GM18526 (cell line): Measurements from ENCODE around the gene SLC43A2.

Experiments
- POLR2A ChIP-seq: IDR thresholded peaks from 3 replicates; pipeline ENCODE4 v1.6.1; 2011; ENCODE audit not compliant: insufficient read length; ENCODE audit errors: extremely low read depth

SLC43A2 gene

GRCh38 chr17:1584167-1584566 lies 44.5 kb downstream of the SLC43A2 start:
- no peak for TF ChIP-seq POLR2A

DNA sequence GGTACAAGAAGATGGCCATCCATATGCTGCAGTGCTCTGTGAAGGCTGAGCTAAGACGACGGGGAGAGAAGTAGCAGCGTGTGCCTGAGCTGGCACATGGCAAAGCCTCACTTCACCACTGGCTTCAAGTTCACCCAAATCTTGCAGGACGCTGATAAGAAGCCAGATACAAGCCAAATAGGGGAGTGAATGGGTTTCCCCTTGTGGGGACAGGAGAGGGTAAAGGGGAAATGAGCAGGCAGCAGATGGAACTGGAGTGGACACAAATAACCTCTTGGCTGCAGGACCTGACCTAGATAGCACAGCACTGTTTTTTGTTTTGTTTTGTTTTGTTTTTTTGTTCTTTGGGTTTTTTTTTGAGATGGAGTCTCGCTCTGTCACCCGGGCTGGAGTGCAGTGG lies 45.1 kb downstream of the SLC43A2 start:
- TF ChIP-seq POLR2A: no peak

- no peak for TF ChIP-seq POLR2A
Observed at GRCh38 chr17:1582374-1582773, 46.3 kb downstream of the SLC43A2 start.

- TF ChIP-seq POLR2A: no peak
Observed at GRCh38 chr17:1580979-1581676, 47.5 kb downstream of the SLC43A2 start.

DNA sequence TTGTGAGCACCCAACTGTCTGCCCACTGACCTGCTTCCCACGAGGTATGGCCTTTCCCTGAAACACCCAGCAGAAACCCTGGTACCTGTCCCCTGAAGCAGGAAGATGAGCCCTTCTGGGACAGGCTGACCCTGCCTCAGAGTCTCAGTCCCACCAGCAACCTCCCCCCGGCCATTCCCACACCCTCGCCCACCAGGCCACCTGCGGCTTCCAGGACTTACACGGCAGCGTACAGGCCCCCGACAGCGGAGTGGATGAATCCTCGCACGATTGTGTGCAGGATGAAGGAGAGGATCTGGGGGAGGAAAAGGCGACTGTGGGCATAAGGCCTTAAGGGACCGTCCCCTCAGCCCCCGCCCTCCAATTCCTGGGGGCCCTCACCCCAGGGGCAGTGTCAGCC lies 50.6 kb downstream of the SLC43A2 start:
- no peak for TF ChIP-seq POLR2A

GRCh38 chr17:1577583-1578013 lies 51.0 kb downstream of the SLC43A2 start:
- TF ChIP-seq POLR2A: no peak

GRCh38 chr17:1577182-1577581 lies 51.5 kb downstream of the SLC43A2 start:
- no peak for TF ChIP-seq POLR2A

DNA sequence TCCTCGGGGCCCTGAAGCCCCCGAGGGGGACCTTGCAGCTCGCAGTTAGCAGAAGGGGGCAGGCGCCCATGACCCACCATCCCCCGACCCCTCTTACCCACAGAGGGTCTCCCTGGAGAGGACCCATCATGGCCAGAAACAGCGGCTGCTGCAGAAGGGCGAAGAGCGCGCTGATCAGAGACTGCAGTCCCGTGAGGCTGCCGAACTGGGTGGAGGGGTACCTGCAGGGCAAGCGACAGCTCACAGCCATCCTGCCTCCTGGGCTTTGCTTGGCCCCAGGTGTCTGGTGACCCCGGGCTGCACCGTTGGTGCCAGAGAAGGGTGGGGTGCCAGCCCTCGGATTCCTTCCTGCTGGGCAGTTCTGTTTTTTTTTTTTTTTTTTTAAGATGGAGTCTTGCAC lies 52.1 kb downstream of the SLC43A2 start:
- no peak for TF ChIP-seq POLR2A

GRCh38 chr17:1574697-1575471 lies 53.8 kb downstream of the SLC43A2 start:
- TF ChIP-seq POLR2A: no peak

DNA sequence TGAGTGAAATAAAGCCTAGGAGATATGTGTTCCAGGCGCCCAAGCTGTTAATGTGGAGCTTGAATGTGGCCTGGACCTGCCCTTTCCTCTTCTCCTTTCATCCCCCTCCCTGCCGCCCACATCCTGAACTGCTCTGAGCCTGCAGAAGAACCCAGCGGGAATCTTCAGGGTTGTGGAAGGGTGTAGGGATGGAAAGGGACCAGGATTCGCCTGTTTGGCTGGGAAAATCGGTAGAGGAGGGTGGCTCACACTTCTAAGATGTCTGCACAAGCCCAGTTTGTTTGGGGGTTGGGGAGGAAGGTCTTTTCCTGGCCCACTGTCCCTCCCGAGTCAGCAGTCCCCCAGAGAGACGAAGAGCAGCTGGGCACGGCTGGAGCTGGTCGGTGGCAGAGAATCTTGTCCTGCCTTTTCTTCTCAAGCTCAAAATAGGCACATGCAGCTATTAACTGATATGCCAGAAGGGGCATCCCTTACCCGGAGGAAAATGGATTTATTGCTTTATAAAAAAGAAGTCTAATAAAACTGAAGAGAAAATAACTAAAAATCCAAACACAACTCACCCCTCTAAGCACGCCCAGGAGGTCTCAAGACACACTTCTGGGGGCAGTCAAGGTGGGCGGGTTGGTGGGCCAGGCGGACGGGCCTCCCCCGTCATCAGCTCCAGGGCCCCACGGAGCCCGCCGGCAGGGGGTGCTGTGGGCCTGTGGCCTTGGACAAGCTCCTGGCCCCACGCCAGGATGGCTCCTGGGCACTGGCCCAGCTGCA lies 54.5 kb downstream of the SLC43A2 start:
- no peak for TF ChIP-seq POLR2A

DNA sequence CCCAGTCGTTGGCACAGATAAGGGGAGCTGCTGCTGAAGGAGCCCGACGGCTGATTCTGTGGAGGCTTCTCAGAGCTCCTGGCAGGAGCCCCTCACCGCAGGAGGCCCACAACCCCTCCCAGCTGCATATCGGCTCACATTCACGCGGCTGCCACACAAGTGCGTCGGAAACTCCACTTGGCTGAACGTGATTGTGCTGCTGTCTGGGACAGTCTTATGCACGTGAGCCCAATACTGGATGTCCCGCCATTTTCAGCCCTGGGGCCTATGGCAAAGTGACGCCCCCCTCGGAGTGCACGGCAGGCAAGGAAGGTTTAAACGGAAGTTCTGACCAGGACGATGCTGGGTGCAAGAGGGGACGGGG lies 57.3 kb downstream of the SLC43A2 start:
- TF ChIP-seq POLR2A: no peak

- no peak for TF ChIP-seq POLR2A
Observed at GRCh38 chr17:1568950-1569810, 59.5 kb downstream of the SLC43A2 start.

DNA sequence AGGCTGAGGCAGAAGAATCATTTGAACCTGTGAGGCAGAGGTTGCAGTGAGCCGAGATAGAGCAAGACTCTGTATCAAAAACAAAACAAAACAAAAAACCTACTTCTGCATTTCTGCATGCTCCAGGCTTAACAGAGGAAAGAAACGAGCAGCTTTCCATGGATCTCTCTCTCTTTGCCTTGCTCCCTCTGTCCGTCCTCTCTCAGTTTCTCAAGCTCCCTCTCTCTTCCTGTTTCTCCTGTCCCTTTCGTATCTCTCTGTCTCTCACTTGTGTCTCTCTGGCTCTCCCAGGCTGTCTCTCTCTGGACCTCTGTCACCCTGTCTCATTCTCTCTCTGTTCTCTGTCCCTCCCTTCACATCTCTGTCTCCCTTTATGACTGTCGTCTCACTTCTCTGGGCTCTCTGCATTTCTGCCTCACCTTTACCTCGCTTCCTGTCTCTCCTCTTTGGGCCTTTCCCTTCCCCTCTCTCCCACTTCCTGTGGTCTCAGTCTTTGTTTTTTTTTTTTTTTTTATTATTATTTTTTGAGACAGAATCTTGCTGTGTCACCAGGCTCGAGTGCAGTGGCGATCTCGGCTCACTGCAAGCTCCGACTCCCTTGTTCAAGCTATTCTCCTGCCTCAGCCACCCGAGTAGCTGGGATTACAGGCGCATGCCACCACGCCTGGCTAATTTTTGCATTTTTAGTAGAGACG lies 62.0 kb downstream of the SLC43A2 start:
- peak; percentile 23 for TF ChIP-seq POLR2A

DNA sequence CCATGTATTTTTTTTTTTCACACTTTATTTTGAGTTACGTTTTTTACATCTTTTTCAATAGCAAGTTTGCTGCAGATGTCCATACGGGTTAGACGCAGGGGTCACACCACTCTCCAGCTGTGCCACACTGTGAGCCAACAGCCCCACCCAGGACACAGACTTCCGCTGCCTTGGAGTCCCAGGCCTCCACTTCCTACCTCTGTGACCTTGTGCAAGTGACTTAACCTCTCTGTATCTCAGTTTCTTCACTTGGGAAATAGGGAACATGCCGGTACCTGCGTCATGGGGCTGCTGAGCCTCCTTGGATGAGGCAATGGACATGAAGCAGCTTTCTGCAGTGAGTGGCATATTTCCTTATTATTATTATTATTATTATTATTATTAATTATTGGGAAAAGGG lies 62.8 kb downstream of the SLC43A2 start:
- no peak for TF ChIP-seq POLR2A
